SU-DHL-6 (cell line): ENCODE data around the gene GRM8.

Experiments
- CTCF ChIP-seq: fragments of 200-600 bp; sonication (generic); IDR thresholded peaks from one replicate; pipeline ENCODE4 v1.5.1; 2017; ENCODE audit warnings: antibody characterized with exemption, mild to moderate bottlenecking, low read length, moderate library complexity; ENCODE audit not compliant: insufficient read depth, poor library complexity, severe bottlenecking
- EZH2phosphoT487 ChIP-seq: fragments of 200-600 bp; sonication (generic), shearing (Covaris generic); conservative IDR thresholded peaks from 2 replicates; pipeline ENCODE4 v1.6.1; 2018; ENCODE audit warnings: mild to moderate bottlenecking, antibody characterized with exemption, low read length, moderate library complexity, mixed read lengths

GRCh38 chr7:126728967-126729366 lies 523.8 kb downstream of the GRM8 start:
- TF ChIP-seq CTCF, result no peak
- TF ChIP-seq EZH2phosphoT487, result no peak
